ENCODE data around the gene WDR47.
"Not testable (repeated sequence)": the region's sequence is repeated elsewhere in the genome, so short reads cannot be mapped to it uniquely, and the experiment has no call there.

The WDR47 gene

DNA sequence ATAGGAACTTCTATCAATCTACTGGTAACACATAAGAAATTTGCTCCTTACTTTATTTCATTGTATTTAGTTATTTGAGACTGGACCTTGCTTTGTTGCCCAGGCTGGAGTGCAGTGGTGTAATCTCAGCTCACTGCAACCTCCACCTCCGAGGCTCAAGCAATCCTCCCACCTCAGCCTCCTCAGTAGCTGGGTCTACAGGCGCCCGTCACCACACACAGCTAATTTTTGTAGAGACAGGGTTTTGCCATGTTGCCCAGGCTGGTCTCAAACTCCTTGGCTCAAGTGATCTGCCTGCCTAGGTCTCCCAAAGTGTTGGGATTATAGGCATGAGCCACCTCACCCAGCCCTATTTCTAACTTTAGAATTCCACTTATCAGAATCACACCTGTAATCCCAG is 10.2 kb upstream of the WDR47 start:
- not testable (repeated sequence) for DNase-seq

DNA sequence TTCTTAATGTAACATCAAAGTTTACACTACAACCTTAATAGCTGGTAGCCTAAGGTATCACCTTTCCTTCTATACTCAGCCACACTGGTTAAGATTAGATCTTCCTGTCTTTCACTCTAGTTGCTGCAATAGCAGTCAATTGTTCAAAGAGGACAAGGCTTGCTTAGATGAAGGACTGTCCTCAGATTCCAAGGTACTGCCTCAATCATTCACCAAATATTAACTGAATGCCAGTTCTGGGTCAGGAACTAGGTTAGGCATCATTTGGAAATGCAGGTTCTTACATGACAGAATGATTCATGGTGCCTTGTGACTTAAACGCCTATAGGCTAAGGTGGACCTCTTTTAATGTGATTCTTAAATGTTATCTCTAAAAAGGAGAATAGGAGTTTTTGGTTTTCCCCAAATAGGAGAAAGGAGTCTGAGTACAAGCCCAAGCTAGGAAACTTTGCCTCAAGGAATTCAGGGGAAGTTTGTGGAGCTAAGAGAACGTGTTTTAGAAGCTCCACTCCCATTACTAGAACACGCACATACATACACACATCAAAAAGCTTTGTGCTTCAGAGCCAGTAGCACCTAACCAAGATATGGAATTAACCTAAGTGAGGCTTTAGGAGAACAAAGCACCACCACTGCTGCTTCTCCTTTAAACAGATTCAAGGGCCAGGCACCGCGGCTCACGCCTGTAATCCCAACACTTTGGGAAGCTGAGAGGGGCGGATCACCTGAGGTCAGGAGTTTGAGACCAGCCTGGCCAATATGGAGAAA is 8.5 kb upstream of the WDR47 start:
- DNase-seq: no peak

DNA sequence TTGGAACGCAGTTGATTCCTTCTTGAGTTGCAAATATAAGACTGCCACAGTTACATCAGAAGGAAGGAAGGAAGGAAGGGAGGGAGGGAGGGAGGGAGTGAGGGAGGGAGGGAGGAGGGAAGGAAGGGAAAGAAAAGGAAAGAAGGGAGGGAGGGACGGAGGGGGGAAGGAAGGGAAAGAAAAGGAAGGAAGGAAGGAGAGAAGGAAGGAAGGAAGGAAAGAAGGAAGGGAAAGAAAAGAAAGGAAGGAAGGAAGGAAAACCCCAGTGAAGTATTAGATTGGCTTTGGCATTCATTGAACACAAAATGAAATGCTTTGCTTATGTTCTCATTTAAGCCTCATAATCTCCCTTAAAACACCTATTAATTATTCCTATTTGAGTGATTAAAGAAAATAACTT is 6.4 kb upstream of the WDR47 start:
- DNase-seq: no peak

DNA sequence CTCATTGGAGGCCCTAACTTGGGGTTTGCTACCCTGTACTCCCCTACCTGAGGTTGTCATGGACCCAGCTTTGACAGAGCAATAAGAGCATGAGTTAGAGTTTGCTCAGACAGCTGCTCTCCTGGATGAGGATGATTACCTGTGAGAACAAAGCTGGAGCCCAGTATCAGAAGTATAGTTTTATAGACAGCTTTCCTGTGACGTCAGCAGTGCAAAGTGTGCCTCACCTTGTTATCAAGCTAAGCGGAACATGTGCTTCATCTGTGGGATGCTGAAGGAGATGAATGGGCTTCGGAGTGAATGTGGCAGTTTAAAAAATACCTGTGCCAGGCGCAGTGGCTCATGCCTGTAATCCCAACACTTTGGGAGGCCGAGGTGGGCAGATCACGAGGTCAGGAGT is 5.4 kb upstream of the WDR47 start:
- no peak for DNase-seq

DNA sequence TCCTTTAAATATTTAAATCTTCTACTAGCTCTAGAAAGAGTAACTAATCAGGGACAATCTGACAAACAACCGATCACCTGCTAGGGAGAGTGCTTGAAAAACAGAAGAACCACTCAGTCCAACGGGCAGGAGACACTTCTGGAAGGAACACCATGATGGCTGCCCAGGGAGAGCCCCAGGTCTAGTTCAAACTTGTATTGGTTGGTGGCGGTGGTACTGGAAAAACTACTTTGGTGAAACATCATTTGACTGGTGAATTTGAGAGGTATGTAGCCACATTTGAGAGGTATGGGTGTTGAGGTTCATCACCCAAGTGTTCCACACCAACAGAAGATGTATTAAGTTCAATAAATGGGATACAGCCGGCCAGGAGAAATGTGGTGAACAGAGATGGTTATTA is 4.8 kb upstream of the WDR47 start:
- no peak for DNase-seq

DNA sequence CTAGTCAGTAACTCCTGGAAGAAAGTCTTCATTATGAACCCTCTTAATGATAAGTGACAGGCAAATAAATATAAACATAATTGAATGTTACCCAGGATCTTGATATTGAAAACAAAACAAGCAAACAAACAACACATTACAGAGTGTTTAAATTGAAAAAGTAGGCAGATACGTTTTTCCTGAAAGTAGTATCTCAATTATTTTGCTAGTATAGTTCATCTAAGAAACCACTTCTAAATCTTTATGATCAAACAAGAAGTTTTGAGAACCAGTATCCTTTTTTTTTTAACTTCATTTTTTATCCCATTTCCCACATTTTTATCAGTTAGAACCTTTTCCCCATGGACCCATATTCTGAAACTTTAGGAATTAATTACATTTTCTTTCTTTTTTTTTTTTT is 3.7 kb upstream of the WDR47 start:
- DNase-seq: no peak

DNA sequence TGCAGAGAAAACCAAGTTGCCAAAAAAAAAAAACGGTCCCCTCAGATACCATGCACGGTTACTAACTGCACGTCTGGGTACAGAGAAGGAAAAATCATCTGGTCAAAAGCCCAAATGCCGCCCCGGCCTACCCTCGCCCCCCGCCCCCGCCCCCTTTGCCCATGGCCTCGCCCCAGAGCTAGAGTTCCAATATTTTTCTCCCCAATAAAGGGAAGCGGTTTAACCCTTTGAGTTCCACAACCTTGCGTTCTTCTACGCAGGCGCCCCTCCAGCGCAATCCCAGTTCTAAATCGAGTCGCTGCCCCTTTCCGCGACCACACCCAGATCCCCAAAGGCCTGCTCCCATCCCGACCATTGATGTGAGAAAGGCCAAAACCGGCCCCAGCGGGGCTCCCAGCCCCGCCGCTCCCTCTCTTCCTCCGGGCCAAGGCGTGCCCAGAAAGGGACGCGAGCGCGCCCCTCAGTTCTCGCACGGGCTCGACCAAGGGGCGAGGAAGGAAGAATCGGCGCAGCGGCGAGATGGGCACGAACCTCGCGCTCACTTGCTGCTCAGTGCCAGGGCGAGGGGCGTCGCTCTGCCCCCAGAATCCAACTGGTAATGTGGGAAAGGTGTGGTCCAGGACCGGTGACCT is 797 bp downstream of the WDR47 start:
- peak; percentile 24 for DNase-seq

DNA sequence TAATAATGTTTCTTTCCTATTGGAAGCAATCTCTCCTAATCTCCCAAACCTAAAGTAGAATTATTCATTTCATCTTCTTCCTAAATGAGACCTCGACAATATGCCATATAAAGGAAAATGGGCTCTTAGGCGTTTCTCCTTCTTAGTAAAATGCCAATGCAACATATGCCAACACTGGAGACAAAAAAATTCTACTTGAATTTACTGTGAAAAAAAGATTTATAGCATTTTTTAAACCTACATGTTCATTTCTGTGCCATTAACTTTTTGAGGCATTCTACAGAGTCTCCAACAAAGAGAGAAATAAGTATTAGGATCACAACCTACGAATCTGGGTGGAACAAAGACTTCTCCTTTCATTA is 1.3 kb downstream of the WDR47 start:
- DNase-seq: no peak

DNA sequence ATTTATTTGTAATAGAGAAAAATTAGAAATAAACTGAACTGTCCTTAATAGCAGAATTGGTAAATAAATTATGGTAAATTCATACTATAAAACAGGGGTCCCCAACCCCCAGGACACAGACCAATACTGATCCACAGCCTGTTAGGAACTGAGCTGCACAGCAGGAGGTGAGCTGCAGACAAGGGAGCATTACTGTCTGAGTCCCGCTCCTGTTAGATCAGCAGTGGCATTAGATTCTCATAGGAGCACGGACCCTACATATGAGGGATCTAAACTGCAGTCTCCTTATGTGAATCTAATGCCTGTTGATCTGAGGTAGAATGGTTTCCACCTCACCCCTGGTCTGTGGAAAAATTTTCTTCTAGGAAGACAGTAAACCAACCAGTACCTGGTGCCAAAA is 7.5 kb downstream of the WDR47 start:
- DNase-seq: no peak

DNA sequence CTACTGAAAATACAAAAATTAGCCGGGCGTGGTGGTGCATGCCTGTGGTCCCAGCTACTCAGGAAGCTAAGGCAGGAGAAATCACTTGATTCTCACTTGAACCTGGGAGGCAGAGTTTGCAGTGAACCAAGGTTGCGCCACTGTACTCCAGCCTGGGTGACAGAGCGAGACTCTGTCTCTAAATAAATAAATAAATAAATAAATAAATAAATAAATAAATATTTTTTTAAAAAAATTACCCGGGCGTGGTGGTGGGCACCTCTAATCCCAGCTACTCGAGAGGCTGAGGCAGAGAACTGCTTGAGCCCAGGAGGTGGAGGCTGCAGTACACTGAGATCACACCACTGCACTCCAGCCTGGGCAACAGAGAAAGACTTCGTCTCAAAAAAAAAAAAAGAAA is 12.4 kb downstream of the WDR47 start:
- not testable (repeated sequence) for DNase-seq

DNA sequence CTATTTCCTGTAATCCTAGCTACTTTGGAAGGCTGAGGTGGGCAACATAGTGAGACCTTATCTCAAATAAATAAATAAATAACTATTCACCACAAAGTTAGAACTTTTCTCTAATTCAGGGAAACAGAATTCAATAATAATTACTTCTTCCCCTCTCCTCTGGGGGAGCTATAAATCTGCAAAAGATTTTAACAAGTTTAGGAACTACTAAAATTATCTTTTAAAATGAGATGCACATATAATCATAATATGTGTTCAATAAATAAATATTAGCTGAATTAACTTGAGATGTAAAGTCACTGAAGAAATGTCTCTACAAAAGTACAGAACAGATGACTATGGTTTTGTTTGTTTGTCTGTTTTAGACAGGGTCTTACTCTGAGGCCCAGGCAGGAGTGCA is 14.1 kb downstream of the WDR47 start:
- DNase-seq: no peak

DNA sequence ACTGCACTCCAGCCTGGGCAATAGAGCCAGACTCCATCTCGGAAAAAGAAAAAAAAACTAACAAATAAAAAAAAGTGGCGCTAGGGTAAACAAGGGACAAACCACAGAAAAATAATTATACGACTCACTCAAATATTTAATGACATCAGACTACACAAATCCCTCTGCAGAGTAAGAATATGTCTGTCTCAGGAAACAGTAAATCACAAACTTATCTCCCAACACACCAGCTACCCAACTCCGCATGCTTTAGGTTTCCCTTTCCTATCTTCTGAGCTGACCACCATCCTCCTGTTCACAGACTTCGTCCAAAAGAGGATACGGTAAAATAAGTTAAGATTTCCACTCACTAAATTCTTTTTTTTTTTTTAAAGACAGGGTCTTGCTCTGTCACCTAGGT is 16.2 kb downstream of the WDR47 start:
- peak; percentile 13 for DNase-seq

DNA sequence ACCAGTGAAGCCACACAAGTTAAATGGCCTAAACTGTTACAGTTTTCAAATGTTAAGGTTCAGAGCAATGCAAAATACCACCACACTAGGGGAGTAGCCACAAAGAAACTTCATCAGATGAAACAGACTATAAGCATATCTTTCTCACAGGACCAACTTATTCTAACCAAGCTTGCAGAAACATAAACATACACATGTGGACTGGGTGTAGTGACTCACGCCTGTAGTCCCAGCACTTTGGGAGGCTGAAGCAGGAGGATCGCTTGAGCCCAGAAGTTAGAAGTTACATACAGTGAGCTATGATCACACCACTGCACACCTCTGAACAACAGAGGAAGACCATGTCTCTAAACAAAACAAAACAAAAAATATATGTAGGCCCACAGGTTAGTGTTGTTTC is 17.3 kb downstream of the WDR47 start:
- DNase-seq: no peak

DNA sequence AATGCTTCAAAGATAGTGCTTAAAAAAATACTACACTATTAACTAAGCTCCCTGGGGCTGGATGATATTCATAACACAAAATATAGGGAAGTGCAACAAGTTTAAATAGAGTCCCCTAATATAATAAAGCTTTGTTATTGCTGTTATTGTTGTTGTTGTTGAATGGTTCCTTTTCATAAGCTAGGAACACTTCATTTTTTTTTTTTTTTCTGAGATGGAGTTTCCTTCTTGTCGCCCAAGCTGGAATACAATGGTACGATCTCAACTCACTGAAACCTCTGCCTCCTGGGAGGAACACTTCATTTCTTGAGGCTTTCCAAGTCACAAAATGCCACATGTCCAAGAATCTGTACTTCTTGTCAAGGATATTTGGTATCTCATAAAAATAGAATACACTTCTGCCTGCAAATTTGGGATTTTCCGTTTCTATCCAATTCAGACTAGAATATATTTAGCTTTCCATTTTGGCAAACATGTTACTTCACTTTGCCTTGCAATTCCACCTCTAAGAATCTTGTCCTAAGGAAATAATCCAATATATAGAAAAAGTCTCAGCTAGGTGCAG is 21.1 kb downstream of the WDR47 start:
- DNase-seq: no peak

DNA sequence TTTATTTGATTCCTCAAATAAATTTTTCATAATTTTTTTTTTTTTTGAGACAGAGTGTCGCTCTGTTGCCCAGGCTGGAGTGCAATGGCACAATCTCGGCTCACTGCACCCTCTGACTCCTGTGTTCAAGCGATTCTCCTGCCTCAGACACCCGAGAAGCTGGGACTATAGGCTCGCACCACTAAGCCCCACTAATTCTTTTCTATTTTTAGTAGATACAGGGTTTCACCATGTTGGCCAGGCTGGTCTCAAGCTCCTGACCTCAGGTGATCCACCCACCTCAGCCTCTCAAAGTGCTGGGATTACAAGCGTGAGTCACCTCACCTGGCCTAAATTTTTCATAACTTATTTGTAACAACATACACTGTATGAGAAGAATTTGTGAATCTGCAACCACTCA is 24.2 kb downstream of the WDR47 start:
- DNase-seq: not testable (repeated sequence)

DNA sequence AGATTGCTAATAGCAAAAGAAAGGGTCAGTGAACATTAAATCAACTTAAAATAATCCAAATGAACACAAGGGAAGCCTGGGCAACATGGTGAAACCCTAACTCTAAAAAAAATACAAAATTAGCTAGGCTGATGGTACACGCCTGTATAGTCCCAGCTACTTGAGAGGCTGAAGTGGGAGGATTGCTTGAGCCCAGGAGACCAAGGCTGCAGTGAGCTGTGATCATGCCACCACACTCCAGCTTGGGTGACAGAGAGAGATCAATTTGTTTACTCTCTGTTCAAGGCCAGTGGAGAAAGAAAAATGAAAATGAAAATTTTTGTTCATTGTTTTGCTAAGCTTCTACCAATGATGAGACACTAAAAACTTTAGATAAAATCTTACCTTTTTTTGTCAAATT is 24.8 kb downstream of the WDR47 start:
- DNase-seq: no peak

DNA sequence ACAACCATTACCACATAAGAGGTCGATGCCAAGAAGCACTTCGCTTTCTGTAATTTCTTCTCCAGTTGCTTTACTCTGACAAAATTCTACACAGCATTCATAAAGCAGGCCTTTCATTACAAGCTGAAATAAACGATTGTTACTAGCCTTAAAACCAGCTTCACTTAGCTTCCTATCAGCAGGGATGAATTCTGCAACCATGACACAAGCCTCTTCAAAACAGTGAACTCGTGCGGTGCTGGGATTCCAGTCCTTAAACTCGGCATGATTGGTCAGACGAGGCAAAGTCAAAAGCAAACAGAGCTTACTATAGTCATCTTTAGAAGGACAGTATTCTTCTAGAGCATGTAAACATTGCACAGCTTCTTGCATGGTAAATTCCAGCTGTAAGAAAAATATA is 30.6 kb downstream of the WDR47 start:
- DNase-seq: no peak

DNA sequence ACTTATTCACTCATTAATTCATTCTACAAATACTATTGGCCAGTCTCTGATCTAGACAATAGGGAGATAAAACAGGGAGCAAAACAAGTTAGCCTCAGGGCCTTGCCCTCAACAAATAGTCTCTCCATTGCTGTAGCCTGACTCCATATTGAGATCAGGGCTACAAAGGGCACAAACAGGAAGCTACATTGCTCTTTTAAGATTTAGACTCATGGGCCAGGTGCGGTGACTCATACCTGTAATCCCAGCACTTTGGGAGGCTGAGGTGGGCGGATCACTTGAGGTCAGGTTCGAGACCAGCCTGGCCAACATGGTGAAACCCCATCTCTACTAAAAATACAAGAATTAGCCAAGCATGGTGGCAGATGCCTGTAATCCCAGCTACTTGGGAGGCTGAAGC is 45.3 kb downstream of the WDR47 start:
- not testable (repeated sequence) for DNase-seq

DNA sequence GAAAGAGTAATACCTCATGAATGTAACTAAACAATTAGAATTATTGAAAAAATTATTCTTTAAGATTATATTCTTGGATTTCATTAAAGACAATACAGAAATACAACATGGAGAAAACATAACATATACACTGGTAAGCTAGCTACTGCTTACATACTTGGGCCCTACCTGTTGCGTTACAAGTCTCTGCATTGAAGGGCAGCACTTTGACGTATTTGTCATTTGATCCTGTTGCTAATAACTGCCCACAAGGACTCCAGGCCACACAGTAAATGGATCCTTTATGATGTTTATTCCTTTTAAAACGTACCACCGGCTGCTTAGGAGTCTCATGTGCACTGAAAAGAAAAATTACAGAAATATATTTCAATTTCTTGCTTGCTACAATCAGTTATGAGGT is 58.8 kb downstream of the WDR47 start:
- no peak for DNase-seq

DNA sequence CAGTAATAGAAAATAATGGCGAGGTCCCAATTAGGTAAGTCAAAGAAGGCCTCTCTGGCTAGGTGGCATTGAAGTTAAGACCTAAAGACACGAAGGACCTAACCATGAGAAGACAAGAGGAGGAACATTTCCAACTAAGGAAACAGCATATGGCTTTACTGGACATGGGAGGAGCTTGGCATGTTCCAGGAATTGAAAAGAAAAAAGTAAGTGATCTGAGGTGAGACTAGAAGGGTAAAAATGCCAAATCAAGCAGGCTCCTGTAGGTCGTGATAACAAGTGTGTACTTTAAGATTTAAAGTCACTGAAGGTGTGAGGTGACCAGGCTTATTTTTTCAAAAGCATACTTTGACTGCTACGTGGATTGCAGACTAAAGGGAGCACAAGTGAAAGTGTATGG is 65.2 kb downstream of the WDR47 start:
- DNase-seq: no peak

DNA sequence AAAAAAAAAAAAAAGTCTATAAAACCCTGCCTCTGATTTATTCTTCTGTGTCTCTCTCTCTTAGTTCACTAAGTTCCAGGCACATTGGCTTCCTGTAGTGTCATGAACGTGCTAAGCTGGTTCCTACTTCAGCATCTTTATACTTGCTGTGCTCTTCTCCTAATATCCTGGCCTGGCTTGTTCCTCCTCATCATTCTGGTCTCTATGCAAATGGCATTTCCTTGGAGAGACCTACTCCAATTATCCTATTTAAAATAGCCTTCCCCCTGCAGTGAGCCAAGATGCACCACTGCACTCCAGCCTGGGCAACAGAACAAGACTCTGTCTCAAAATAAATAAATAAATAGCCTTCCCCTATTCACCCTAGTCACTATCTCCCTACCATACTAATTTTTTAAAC is 69.0 kb downstream of the WDR47 start:
- no peak for DNase-seq

DNA sequence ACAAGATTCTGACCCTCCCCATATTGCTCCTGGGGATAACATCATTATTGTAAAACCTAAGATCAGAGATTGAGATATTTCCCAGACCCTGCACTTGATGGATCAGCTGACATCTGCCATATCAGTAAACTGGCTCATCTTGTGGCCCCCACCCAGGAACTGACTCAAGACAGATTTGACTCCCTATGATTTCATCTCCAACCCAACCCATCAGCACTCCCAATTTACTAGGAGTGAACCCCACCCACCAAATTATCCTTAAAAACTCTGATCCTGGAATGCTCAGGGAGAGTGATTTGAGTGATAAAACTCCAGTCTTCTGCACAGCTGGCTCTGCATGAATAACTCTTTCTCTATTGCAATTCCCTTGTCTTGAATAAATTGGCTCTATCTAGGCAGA is 72.6 kb downstream of the WDR47 start:
- DNase-seq: no peak

DNA sequence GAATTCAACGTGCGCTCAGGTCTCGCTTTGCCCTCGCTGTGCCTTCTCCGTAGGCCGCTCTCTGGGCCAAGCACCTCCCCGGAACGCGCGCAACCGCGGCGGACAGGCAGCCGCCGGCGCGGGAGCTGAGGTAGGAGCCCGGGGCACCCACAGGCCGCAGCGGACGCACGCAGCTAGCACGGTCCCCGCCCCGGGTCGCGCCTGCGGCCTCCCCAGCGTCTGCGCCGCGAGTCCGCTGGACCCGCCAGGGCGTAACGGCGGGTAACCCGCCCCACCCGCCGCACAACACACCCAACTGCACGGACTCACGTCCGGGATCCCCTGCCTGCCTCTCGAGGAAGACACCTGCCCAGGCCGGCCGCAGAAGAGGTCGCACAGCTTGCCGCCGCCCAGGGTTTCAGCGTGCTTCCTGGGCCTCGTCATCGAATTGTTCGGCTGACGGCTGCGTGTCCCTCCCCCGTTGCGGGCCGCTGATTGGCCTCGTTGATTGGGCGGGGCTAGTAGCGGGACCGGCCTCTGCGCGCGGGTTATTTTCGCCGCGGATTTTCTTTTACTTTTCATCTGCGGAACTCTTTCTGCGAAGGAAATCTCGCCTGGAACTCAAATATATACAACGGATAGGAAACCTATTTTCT is 78.7 kb downstream of the WDR47 start, which contains the start of gene CLCC1:
TSS of gene CLCC1 (minus strand) at position 433 of the 635 bp plus-strand sequence. CDS start 13,047 bp downstream, outside the sequence.
- DNase-seq: peak; percentile 90

DNA sequence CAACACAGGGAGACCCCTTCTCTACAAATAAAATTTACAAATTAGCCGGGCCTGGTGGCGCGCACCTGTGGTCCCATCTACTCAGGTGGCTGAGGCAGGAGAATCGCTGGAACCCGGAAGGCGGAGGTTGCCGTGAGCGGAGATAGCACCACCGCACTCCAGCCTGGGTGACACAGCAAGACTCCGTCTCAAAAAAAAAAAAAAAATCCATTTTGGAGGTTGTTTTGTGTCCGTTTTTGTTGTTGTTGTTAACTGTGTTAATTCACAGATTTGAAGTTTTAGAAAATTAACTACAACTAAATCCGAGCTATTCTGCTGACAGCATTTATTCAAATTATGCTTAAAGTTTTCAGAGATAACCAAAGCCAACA is 79.2 kb downstream of the WDR47 start:
- no peak for DNase-seq
